Measurements from ENCODE around the gene AFF3.
"Not testable (repeated sequence)": the region's sequence is repeated elsewhere in the genome, so short reads cannot be mapped to it uniquely, and the experiment has no call there.

AFF3 gene

GRCh38 chr2:100121124-100121718 is 21.2 kb downstream of the AFF3 start:
- Histone ChIP-seq H3K9ac (ENCODE audit: low read depth, low read length) (no peak overlapping the region), H3K27me3 (ENCODE audit: control insufficient read depth, insufficient read depth, low read length) (peaks cover 94% of the 10 kb centered on the region), H3K4me1 (ENCODE audit: control insufficient read depth, insufficient read depth, low read length) (no peaks in the 10 kb centered on the region), H3K36me3 (ENCODE audit: control insufficient read depth, insufficient read depth, low read length) (no peaks in the 10 kb centered on the region), H3K9me3 (ENCODE audit: control insufficient read depth, insufficient read depth, low read length) (no peaks in the 10 kb centered on the region), H3K4me3 (ENCODE audit: low read depth, low read length) (no peak overlapping the region)

- peaks cover 95% of the 10 kb centered on the region for H3K27me3 ChIP-seq (ENCODE audit: control insufficient read depth, insufficient read depth, low read length)
- H3K9me3 ChIP-seq (ENCODE audit: control insufficient read depth, insufficient read depth, low read length) = no peaks in the 10 kb centered on the region
- H3K9ac ChIP-seq (ENCODE audit: low read depth, low read length) = no peak overlapping the region
- H3K36me3 ChIP-seq (ENCODE audit: control insufficient read depth, insufficient read depth, low read length) = no peaks in the 10 kb centered on the region
- H3K4me1 ChIP-seq (ENCODE audit: control insufficient read depth, insufficient read depth, low read length) = no peaks in the 10 kb centered on the region
- H3K4me3 ChIP-seq (ENCODE audit: low read depth, low read length) = no peak overlapping the region
Measured at GRCh38 chr2:100119235-100119634, 23.2 kb downstream of the AFF3 start.

- H3K4me3 ChIP-seq (ENCODE audit: low read depth, low read length) = no peak overlapping the region
- no peaks in the 10 kb centered on the region for H3K9me3 ChIP-seq (ENCODE audit: control insufficient read depth, insufficient read depth, low read length)
- no peak overlapping the region for H3K9ac ChIP-seq (ENCODE audit: low read depth, low read length)
- peaks cover 97% of the 10 kb centered on the region for H3K27me3 ChIP-seq (ENCODE audit: control insufficient read depth, insufficient read depth, low read length)
- no peaks in the 10 kb centered on the region for H3K4me1 ChIP-seq (ENCODE audit: control insufficient read depth, insufficient read depth, low read length)
- no peaks in the 10 kb centered on the region for H3K36me3 ChIP-seq (ENCODE audit: control insufficient read depth, insufficient read depth, low read length)
Measured at GRCh38 chr2:100113990-100114433, 28.4 kb downstream of the AFF3 start.

DNA sequence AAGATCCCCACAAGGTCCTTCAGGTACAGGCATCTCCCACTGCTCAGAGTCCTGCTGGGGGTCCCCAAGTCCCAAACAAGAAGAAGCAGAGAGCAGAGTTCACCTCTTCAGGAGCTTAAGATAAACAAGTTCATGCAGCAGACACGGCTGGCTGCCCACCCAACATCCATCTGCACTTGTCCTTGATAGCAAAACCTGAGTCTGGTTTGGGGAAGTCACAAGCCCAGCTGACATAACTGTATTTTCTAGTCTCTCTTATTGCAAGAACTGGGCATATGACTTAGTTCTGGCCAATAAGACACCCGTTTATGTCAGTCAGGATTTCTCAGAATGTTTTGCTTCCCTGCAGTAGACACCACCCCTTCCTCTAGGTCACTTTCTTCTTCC is 31.8 kb downstream of the AFF3 start:
- Histone ChIP-seq H3K4me3 (ENCODE audit: low read depth, low read length) (no peak overlapping the region), H3K9ac (ENCODE audit: low read depth, low read length) (no peak overlapping the region), H3K36me3 (ENCODE audit: control insufficient read depth, insufficient read depth, low read length) (no peaks in the 10 kb centered on the region)

GRCh38 chr2:100109986-100110613 is 32.3 kb downstream of the AFF3 start:
- Histone ChIP-seq H3K36me3 (ENCODE audit: control insufficient read depth, insufficient read depth, low read length) (no peaks in the 10 kb centered on the region), H3K27me3 (ENCODE audit: control insufficient read depth, insufficient read depth, low read length) (peaks cover 94% of the 10 kb centered on the region)

More for the DNA sequence above, 31.8 kb downstream of the AFF3 start:
- peaks cover 7% of the 10 kb centered on the region for H3K4me1 ChIP-seq (ENCODE audit: control insufficient read depth, insufficient read depth, low read length)
- H3K9me3 ChIP-seq (ENCODE audit: control insufficient read depth, insufficient read depth, low read length) = no peaks in the 10 kb centered on the region
- peaks cover 94% of the 10 kb centered on the region for H3K27me3 ChIP-seq (ENCODE audit: control insufficient read depth, insufficient read depth, low read length)

GRCh38 chr2:100108648-100109020 is 33.8 kb downstream of the AFF3 start:
- H3K9ac ChIP-seq (ENCODE audit: low read depth, low read length); H3K4me1 ChIP-seq (ENCODE audit: control insufficient read depth, insufficient read depth, low read length); H3K9me3 ChIP-seq (ENCODE audit: control insufficient read depth, insufficient read depth, low read length); H3K4me3 ChIP-seq (ENCODE audit: low read depth, low read length); H3K36me3 ChIP-seq (ENCODE audit: control insufficient read depth, insufficient read depth, low read length): not testable (repeated sequence)
- H3K27me3 ChIP-seq (ENCODE audit: control insufficient read depth, insufficient read depth, low read length) = peaks cover 80% of the 10 kb centered on the region

More at GRCh38 chr2:100109986-100110613, 32.3 kb downstream of the AFF3 start:
- Histone ChIP-seq H3K9ac (ENCODE audit: low read depth, low read length) (no peak overlapping the region), H3K4me3 (ENCODE audit: low read depth, low read length) (no peak overlapping the region), H3K9me3 (ENCODE audit: control insufficient read depth, insufficient read depth, low read length) (no peaks in the 10 kb centered on the region), H3K4me1 (ENCODE audit: control insufficient read depth, insufficient read depth, low read length) (peaks cover 7% of the 10 kb centered on the region)

DNA sequence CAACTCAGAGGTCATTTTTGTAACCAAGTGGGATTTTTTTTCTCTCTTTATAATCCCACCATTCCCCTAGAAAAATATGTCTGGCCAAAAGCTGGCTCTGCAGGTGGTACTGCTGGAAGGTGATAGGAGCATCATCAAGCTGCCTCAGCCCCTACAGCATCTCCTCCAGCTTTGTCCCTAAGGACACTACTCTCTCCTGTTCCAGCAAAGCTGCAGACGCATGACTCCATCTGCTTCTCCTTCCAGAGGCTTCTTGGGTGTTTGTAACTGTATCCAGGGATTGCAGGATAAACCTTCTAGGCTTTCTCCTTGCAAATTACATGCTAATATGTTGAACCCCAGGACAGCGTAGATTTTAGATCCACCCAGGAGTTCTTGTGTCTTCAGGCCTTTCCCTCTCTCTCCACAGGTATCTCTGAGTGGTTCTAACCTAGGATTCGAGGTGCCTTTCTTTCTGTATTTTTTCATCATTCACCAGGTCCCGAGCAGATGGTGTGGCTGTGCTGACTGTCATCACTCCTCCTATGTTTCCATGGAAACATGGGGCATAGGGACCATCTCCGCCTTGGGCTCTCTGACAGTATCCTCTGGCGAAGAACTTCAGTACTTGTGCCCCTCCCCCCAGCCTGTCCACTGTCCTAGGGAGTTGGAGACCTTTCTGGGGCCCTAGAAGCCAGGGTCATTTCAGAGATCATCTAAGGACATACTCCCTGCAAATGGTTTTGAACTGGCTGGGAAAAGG is 34.3 kb downstream of the AFF3 start:
- H3K4me1 ChIP-seq (ENCODE audit: control insufficient read depth, insufficient read depth, low read length) = peaks cover 7% of the 10 kb centered on the region
- no peaks in the 10 kb centered on the region for H3K36me3 ChIP-seq (ENCODE audit: control insufficient read depth, insufficient read depth, low read length)
- no peaks in the 10 kb centered on the region for H3K9me3 ChIP-seq (ENCODE audit: control insufficient read depth, insufficient read depth, low read length)
- peaks cover 78% of the 10 kb centered on the region for H3K27me3 ChIP-seq (ENCODE audit: control insufficient read depth, insufficient read depth, low read length)
- H3K9ac ChIP-seq (ENCODE audit: low read depth, low read length) = no peak overlapping the region
- no peak overlapping the region for H3K4me3 ChIP-seq (ENCODE audit: low read depth, low read length)

DNA sequence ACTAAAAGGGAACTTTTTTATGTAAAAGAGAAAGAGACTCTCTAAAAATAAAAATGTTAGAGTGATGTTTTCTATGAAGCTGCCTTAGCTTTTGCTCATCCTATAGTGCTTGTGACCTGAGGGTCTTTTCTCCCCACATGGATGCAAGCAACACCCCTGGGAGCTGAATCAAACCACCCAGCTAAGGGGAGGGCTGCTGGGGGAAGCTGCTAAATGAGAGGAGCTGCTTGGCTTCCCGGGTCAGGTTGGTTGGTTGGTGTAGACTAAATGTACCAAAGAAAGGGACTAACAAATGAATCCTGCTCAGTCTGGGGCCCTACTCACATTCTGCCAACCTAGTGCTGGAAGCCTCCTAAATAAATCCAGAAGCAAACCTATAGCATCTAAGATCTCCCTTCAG is 35.0 kb downstream of the AFF3 start:
- no peaks in the 10 kb centered on the region for H3K36me3 ChIP-seq (ENCODE audit: control insufficient read depth, insufficient read depth, low read length)
- peaks cover 7% of the 10 kb centered on the region for H3K4me1 ChIP-seq (ENCODE audit: control insufficient read depth, insufficient read depth, low read length)
- H3K9ac ChIP-seq (ENCODE audit: low read depth, low read length) = no peak overlapping the region

GRCh38 chr2:100106460-100106859 is 35.9 kb downstream of the AFF3 start:
- H3K9me3 ChIP-seq (ENCODE audit: control insufficient read depth, insufficient read depth, low read length) = no peaks in the 10 kb centered on the region
- H3K27me3 ChIP-seq (ENCODE audit: control insufficient read depth, insufficient read depth, low read length) = peaks cover 67% of the 10 kb centered on the region
- peaks cover 7% of the 10 kb centered on the region for H3K4me1 ChIP-seq (ENCODE audit: control insufficient read depth, insufficient read depth, low read length)
- H3K4me3 ChIP-seq (ENCODE audit: low read depth, low read length) = peak overlapping the region; percentile 60
- H3K9ac ChIP-seq (ENCODE audit: low read depth, low read length) = no peak overlapping the region
- H3K36me3 ChIP-seq (ENCODE audit: control insufficient read depth, insufficient read depth, low read length) = no peaks in the 10 kb centered on the region

More for the DNA sequence above, 35.0 kb downstream of the AFF3 start:
- no peak overlapping the region for H3K4me3 ChIP-seq (ENCODE audit: low read depth, low read length)
- peaks cover 74% of the 10 kb centered on the region for H3K27me3 ChIP-seq (ENCODE audit: control insufficient read depth, insufficient read depth, low read length)
- no peaks in the 10 kb centered on the region for H3K9me3 ChIP-seq (ENCODE audit: control insufficient read depth, insufficient read depth, low read length)

DNA sequence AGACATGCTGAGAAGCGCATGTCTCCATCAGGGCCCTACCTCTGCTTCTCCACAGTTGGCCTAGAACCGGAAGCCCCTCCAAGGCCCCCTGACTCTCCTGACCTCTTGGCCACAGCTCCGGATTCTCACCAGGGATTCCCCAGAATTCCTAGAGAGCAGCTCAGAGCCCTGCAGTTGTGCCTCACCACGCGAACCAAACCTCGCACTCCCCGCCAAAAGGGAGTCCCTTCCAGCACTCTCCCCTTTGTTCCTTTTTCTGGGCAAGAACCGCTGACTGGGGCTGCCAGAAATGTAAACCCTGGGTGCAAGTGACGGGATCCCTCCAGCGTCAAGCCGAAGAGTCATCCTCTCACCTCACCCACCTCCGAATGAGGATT is 36.7 kb downstream of the AFF3 start:
- H3K4me3 ChIP-seq (ENCODE audit: low read depth, low read length) = peak overlapping the region; percentile 60

DNA sequence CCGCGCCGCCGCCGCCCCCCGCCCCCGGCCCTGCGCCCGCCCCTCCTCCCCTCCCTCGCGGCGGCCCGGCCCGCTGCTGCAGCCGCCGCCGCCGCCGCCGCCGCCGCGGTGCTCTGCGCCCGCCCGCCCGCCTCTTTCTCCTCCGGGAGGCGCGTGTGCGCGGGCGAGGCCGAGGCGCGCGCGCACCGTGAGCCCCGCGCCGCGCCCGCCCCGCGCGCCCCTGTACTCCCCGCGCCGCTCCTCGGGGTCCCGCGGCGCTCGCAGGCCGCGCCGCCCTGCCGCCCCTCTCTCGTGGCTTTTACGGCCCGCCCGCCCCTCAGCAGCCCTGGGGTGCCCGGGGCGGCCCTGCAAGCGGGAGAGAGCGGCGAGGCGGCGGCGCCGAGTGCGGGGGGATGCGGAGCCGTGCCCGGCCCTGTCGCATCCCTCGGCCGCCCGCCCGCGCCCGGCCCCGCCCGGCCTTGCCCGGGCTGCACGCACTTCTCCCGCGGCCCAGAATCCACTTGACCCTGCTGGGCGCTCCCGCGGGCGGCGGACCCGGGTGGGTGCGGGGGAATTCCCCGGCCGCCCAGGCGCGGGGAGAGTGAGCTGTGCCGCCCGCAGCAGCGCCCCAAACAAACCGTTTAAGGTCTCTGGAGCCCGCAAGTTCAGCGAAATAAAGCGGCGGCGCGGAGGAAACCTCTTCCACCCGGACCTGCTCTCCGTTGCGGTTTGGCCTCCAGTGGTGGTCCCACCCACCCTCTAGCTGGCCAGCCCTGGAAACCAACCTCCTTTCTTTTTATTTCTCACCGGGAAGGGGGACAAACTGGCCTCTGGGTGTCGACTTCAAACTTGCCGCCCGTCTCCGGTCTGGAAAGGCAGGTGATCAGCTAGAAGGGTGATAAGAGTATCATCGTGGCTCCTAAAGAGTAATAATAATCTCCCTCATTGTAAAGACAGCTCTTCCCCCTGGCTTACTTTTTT is 37.4 kb downstream of the AFF3 start:
- peaks cover 7% of the 10 kb centered on the region for H3K4me1 ChIP-seq (ENCODE audit: control insufficient read depth, insufficient read depth, low read length)
- H3K9me3 ChIP-seq (ENCODE audit: control insufficient read depth, insufficient read depth, low read length) = no peaks in the 10 kb centered on the region
- H3K36me3 ChIP-seq (ENCODE audit: control insufficient read depth, insufficient read depth, low read length) = no peaks in the 10 kb centered on the region
- H3K4me3 ChIP-seq (ENCODE audit: low read depth, low read length) = peak overlapping the region; percentile 60
- peaks cover 57% of the 10 kb centered on the region for H3K27me3 ChIP-seq (ENCODE audit: control insufficient read depth, insufficient read depth, low read length)
- H3K9ac ChIP-seq (ENCODE audit: low read depth, low read length) = no peak overlapping the region

More for the DNA sequence above, 36.7 kb downstream of the AFF3 start:
- no peak overlapping the region for H3K9ac ChIP-seq (ENCODE audit: low read depth, low read length)
- H3K36me3 ChIP-seq (ENCODE audit: control insufficient read depth, insufficient read depth, low read length) = no peaks in the 10 kb centered on the region
- peaks cover 7% of the 10 kb centered on the region for H3K4me1 ChIP-seq (ENCODE audit: control insufficient read depth, insufficient read depth, low read length)
- H3K27me3 ChIP-seq (ENCODE audit: control insufficient read depth, insufficient read depth, low read length) = peaks cover 63% of the 10 kb centered on the region
- H3K9me3 ChIP-seq (ENCODE audit: control insufficient read depth, insufficient read depth, low read length) = no peaks in the 10 kb centered on the region
